IMR-90 (cell line): ENCODE data around the gene RNF146. TPM values are rescaled to one million over a fixed set of nuclear protein-coding genes. Genes with fewer than 3 reads are reported as not detected.

Experiments used
- ATAC-seq: fragments of 200-7000 bp; cut with Tn5 transposase; 2 replicates; pipeline ENCODE4 v1.9.1; 2020; ENCODE audit warnings: low read depth, mild to moderate bottlenecking, moderate library complexity
- BruUV-seq: library from RNA; stranded (reverse); fragments of 400-500 nt; replicated peaks from 2 replicates; lab custom pipeline; 2021; lab: Mats Ljungman, UMichigan
- CTCF ChIA-PET: fragments of 300-600 bp; formaldehyde crosslinking; extraction: SDS; loops from one replicate; lab custom pipeline; 2021; ENCODE audit warnings: antibody characterized with exemption; lab: Yijun Ruan, JAX
- POLR2A ChIA-PET: fragments of 300-600 bp; sonication (Branson Sonifier 250); formaldehyde crosslinking; loops from one replicate; lab custom pipeline; 2022; ENCODE audit warnings: antibody characterized with exemption; ENCODE audit not compliant: unreplicated experiment; lab: Charles Lee
- DNase-seq: peaks from one replicate; pipeline ENCODE4 v3.0.0; 2013
- H2AFZ ChIP-seq: replicated peaks from 2 replicates; pipeline ENCODE3; 2013; ENCODE audit warnings: low read length, mild to moderate bottlenecking; ENCODE audit not compliant: poor library complexity
- H2AK5ac ChIP-seq: 2 replicates; pipeline ENCODE4 v1.6.1; 2013; ENCODE audit warnings: low read depth, low read length, inconsistent platforms
- H2AK9ac ChIP-seq: replicated peaks from 2 replicates; pipeline ENCODE3; 2013; ENCODE audit warnings: mild to moderate bottlenecking, low read depth, low read length, moderate library complexity; ENCODE audit not compliant: poor library complexity
- H2BK120ac ChIP-seq: 2 replicates; pipeline ENCODE4 v1.6.1; 2013; ENCODE audit warnings: low read depth, low read length, inconsistent platforms
- H2BK15ac ChIP-seq: 3 replicates; pipeline ENCODE4 v1.6.1; 2013; ENCODE audit warnings: low read depth, low read length, inconsistent platforms
- H2BK20ac ChIP-seq: 2 replicates; pipeline ENCODE4 v1.6.1; 2013; ENCODE audit warnings: low read depth, mild to moderate bottlenecking, inconsistent platforms, low read length, moderate library complexity
- H2BK5ac ChIP-seq: 2 replicates; pipeline ENCODE4 v1.6.1; 2013; ENCODE audit warnings: mild to moderate bottlenecking, low read depth, low read length, inconsistent platforms; ENCODE audit not compliant: poor library complexity, severe bottlenecking
- H3K14ac ChIP-seq: replicated peaks from 2 replicates; pipeline ENCODE4 v1.6.1; 2013; ENCODE audit warnings: low read depth, low read length, inconsistent platforms
- H3K18ac ChIP-seq: 2 replicates; pipeline ENCODE4 v1.6.1; 2013; ENCODE audit warnings: low read depth, low read length, control low read depth
- H3K23ac ChIP-seq: 2 replicates; pipeline ENCODE4 v1.6.1; 2013; ENCODE audit warnings: low read depth, low read length, inconsistent platforms
- H3K27ac ChIP-seq: 2 replicates; pipeline ENCODE4 v1.5.1; 2013; ENCODE audit warnings: mild to moderate bottlenecking, control low read depth, low read length; ENCODE audit not compliant: insufficient read depth
- H3K27me3 ChIP-seq: 2 replicates; pipeline ENCODE4 v1.6.1; 2013; ENCODE audit warnings: low read length; ENCODE audit not compliant: control insufficient read depth, insufficient read depth
- H3K36me3 ChIP-seq: 2 replicates; pipeline ENCODE4 v1.6.1; 2013; ENCODE audit warnings: low read length, mixed read lengths; ENCODE audit not compliant: control insufficient read depth, insufficient read depth
- H3K4ac ChIP-seq: 2 replicates; pipeline ENCODE4 v1.6.1; 2013; ENCODE audit warnings: low read depth, low read length, inconsistent platforms
- H3K4me1 ChIP-seq: 2 replicates; pipeline ENCODE4 v1.6.1; 2013; ENCODE audit warnings: low read length, mixed read lengths; ENCODE audit not compliant: control insufficient read depth, insufficient read depth
- H3K4me2 ChIP-seq: 2 replicates; pipeline ENCODE4 v1.6.1; 2013; ENCODE audit warnings: low read depth, mild to moderate bottlenecking, control low read depth, low read length, moderate library complexity
- H3K4me3 ChIP-seq: 2 replicates; pipeline ENCODE4 v1.5.1; 2013; ENCODE audit warnings: low read depth, mild to moderate bottlenecking, control low read depth, low read length, moderate library complexity; ENCODE audit not compliant: insufficient read depth
- H3K56ac ChIP-seq: 2 replicates; pipeline ENCODE4 v1.6.1; 2013; ENCODE audit warnings: low read length, inconsistent platforms; ENCODE audit not compliant: insufficient read depth; ENCODE audit errors: extremely low read depth
- H3K79me1 ChIP-seq, 2 experiments: 2 replicates each; pipeline ENCODE4 v1.6.1; 2013; ENCODE audit warnings: low read length in 2 of 2, inconsistent platforms in 1 of 2, low read depth in 1 of 2
- H3K9ac ChIP-seq: 2 replicates; pipeline ENCODE4 v1.6.1; 2013; ENCODE audit warnings: low read depth, low read length, control low read depth
- H3K9me1 ChIP-seq: 2 replicates; pipeline ENCODE4 v1.6.1; 2013; ENCODE audit warnings: low read length, inconsistent platforms; ENCODE audit not compliant: insufficient read depth
- H3K9me3 ChIP-seq: 2 replicates; pipeline ENCODE4 v1.6.1; 2013; ENCODE audit warnings: low read length; ENCODE audit not compliant: control insufficient read depth, insufficient read depth
- H4K20me1 ChIP-seq: 2 replicates; pipeline ENCODE4 v1.6.1; 2013; ENCODE audit warnings: low read length, inconsistent platforms; ENCODE audit not compliant: insufficient read depth
- H4K5ac ChIP-seq: 2 replicates; pipeline ENCODE4 v1.6.1; 2013; ENCODE audit warnings: mild to moderate bottlenecking, low read depth, low read length, control low read depth
- H4K8ac ChIP-seq, 2 experiments: 2 replicates each; pipeline ENCODE4 v1.6.1; 2013; ENCODE audit warnings: low read depth in 2 of 2, low read length in 2 of 2, control low read depth in 1 of 2, inconsistent platforms in 1 of 2
- H4K91ac ChIP-seq: 2 replicates; pipeline ENCODE4 v1.6.1; 2013; ENCODE audit warnings: low read depth, low read length, inconsistent platforms; ENCODE audit not compliant: insufficient read depth
- CEBPB ChIP-seq: IDR thresholded peaks from 2 replicates; pipeline ENCODE4 v1.6.1; 2012; ENCODE audit warnings: low read depth, low read length, improper control_type of control experiment
- CHD1 ChIP-seq: IDR thresholded peaks from 2 replicates; pipeline ENCODE4 v1.6.1; 2012; ENCODE audit warnings: low read depth, low read length, improper control_type of control experiment
- MAFK ChIP-seq: IDR thresholded peaks from 2 replicates; pipeline ENCODE4 v1.6.1; 2012; ENCODE audit warnings: low read depth, low read length, improper control_type of control experiment
- MXI1 ChIP-seq: IDR thresholded peaks from 2 replicates; pipeline ENCODE4 v1.6.1; 2012; ENCODE audit warnings: low read depth, mild to moderate bottlenecking, low read length, moderate library complexity, borderline replicate concordance
- RFX5 ChIP-seq: IDR thresholded peaks from 2 replicates; pipeline ENCODE4 v1.8.0; 2012; ENCODE audit warnings: low read depth, mild to moderate bottlenecking, low read length, moderate library complexity
- WGBS, 2 experiments: methylation state at CpG; one replicate each; pipeline versions ENCODE4 v1.1.5 to v1.1.7; 2013; ENCODE audit warnings: missing lambda C conversion rate in 2 of 2; ENCODE audit not compliant: insufficient read length in 1 of 2; ENCODE audit errors: extremely low coverage in 2 of 2; 5-methylcytosine and 5-hydroxymethylcytosine counted together
- dilution Hi-C: fragments of 300-500 bp; cut with HindIII; formaldehyde crosslinking; loops from one replicate; pipeline ENCODE4 v1.14.3; 2018; ENCODE audit warnings: low sequenced_read_pairs; ENCODE audit not compliant: unreplicated experiment
- in situ Hi-C: fragments of 300-500 bp; cut with MboI; formaldehyde crosslinking; loops from 3 replicates; pipeline ENCODE4 v1.14.3; 2019; ENCODE audit warnings: low sequenced_read_pairs, inconsistent platforms, mixed read lengths
- intact Hi-C: fragments of 100-400 bp; cut with micrococcal nuclease; formaldehyde crosslinking; loops from 2 replicates; pipeline ENCODE4 v1.10.0; 2022
- polyA plus RNA-seq, 3 experiments: library from polyadenylated mRNA; depleted of rRNA; stranded (reverse); fragments of >200 nt; gene quantifications; 2 replicates each; pipeline ENCODE4 v1.2.3, GENCODE V29; 2012; ENCODE audit warnings: low replicate concordance in 1 of 3
- total RNA-seq: library from RNA; depleted of rRNA; stranded (reverse); fragments of >200 nt; gene quantifications from 2 replicates; pipeline ENCODE4 v1.2.3, GENCODE V29; 2012
- TF ChIP-seq, protein P1 (sequence below): fragments of 150-350 bp; IDR thresholded peaks from 2 replicates; pipeline ENCODE4 v1.6.1; 2016; ENCODE audit warnings: low read depth, mild to moderate bottlenecking, low read length, moderate library complexity, borderline replicate concordance
- TF ChIP-seq, protein P2 (sequence below): conservative IDR thresholded peaks from 2 replicates; pipeline ENCODE4 v1.5.1; 2012; ENCODE audit warnings: mild to moderate bottlenecking, low read depth, low read length, improper control_type of control experiment

Gene RNF146
- total and polyA plus RNA-seq, 2 of the 4 experiments (the other 2 are of a cell fraction) = 24.0 to 32.2 TPM

- TF ChIP-seq, protein P1, sequence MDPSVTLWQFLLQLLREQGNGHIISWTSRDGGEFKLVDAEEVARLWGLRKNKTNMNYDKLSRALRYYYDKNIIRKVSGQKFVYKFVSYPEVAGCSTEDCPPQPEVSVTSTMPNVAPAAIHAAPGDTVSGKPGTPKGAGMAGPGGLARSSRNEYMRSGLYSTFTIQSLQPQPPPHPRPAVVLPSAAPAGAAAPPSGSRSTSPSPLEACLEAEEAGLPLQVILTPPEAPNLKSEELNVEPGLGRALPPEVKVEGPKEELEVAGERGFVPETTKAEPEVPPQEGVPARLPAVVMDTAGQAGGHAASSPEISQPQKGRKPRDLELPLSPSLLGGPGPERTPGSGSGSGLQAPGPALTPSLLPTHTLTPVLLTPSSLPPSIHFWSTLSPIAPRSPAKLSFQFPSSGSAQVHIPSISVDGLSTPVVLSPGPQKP = no peak
- TF ChIP-seq CHD1 (no peak), MXI1 (no peak), CEBPB (no peak), RFX5 (no peak), MAFK (no peak)
Measured at GRCh38 chr6:127219869-127220268, 46.8 kb upstream of the RNF146 start (continued).

GRCh38 chr6:127221201-127221600 is 45.5 kb upstream of the RNF146 start:
- no peaks in the 10 kb centered on the region for H3K36me3 ChIP-seq

More at GRCh38 chr6:127221201-127221600, 45.5 kb upstream of the RNF146 start:
- no CpG with 5 or more reads among the region's 4 CpGs for WGBS, 2 experiments
- TF ChIP-seq CHD1 = no peak
- TF ChIP-seq MXI1 = no peak
- TF ChIP-seq RFX5 = no peak
- TF ChIP-seq, protein P2, sequence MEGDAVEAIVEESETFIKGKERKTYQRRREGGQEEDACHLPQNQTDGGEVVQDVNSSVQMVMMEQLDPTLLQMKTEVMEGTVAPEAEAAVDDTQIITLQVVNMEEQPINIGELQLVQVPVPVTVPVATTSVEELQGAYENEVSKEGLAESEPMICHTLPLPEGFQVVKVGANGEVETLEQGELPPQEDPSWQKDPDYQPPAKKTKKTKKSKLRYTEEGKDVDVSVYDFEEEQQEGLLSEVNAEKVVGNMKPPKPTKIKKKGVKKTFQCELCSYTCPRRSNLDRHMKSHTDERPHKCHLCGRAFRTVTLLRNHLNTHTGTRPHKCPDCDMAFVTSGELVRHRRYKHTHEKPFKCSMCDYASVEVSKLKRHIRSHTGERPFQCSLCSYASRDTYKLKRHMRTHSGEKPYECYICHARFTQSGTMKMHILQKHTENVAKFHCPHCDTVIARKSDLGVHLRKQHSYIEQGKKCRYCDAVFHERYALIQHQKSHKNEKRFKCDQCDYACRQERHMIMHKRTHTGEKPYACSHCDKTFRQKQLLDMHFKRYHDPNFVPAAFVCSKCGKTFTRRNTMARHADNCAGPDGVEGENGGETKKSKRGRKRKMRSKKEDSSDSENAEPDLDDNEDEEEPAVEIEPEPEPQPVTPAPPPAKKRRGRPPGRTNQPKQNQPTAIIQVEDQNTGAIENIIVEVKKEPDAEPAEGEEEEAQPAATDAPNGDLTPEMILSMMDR = no peak
- TF ChIP-seq CEBPB = no peak
- Histone ChIP-seq H3K4me2 (no peak overlapping the region), H4K5ac (no peak overlapping the region), H3K4me1 (no peaks in the 10 kb centered on the region), H3K9me3 (no peaks in the 10 kb centered on the region), H2AK9ac (no peak overlapping the region), H2BK15ac (no peak overlapping the region), H4K20me1 (no peaks in the 10 kb centered on the region), H2BK120ac (no peak overlapping the region), H3K18ac (no peak overlapping the region), H3K79me1 (no peaks in the 10 kb centered on the region), H4K91ac (no peak overlapping the region), H2AK5ac (no peak overlapping the region), H3K9me1 (no peaks in the 10 kb centered on the region), H3K9ac (no peak overlapping the region), H4K8ac (no peak overlapping the region), H2BK5ac (no peak overlapping the region), H3K23ac (no peak overlapping the region), H3K27me3 (no peaks in the 10 kb centered on the region), H3K56ac (no peak overlapping the region), H3K27ac (no peak overlapping the region), H2BK20ac (no peak overlapping the region), H2AFZ (no peak overlapping the region), H3K4me3 (no peak overlapping the region), H3K14ac (no peak overlapping the region), H3K4ac (no peak overlapping the region)
- POLR2A ChIA-PET = no interaction called here
- in situ Hi-C loops = no loop called here
- DNase-seq (no peak), ATAC-seq (no peak)
- dilution Hi-C loops = no loop called here
- BruUV-seq = no TSS peak
- CTCF ChIA-PET = no interaction called here
- intact Hi-C loops = no loop called here
